Activated naive CD8-positive, alpha-beta T cell treated with anti-CD3 and anti-CD28 coated beads, Interleukin-2, amount 50 U/mL, for 16 hours (primary cell): ENCODE results near the gene WDR90.

Experiments
- DNase-seq: peaks from one replicate; pipeline ENCODE4 v3.0.0-alpha.2; 2020; ENCODE audit warnings: low read depth, low spot score

The WDR90 gene

GRCh38 chr16:648781-649589, at the start of gene WDR90:
WDR90 (plus strand) TSS chr16:649365; CDS start chr16:649417, 52 bp downstream.
- peak; percentile 87 for DNase-seq

- no peak for DNase-seq
These were observed 48.4 kb upstream of the WDR90 start for GRCh38 chr16:600781-601180.

- no peak for DNase-seq
These were observed 45.2 kb upstream of the WDR90 start for GRCh38 chr16:603933-604332.

GRCh38 chr16:606656-607307, 42.4 kb upstream of the WDR90 start:
- DNase-seq = no peak

- no peak for DNase-seq
These were observed 41.1 kb upstream of the WDR90 start for GRCh38 chr16:608019-608418.

- DNase-seq = no peak
These were observed 39.8 kb upstream of the WDR90 start for GRCh38 chr16:609316-609715.

GRCh38 chr16:609984-610383, 39.2 kb upstream of the WDR90 start:
- DNase-seq = no peak

- DNase-seq = peak; percentile 26
These were observed 38.4 kb upstream of the WDR90 start for GRCh38 chr16:610513-611381.

- no peak for DNase-seq
These were observed 34.0 kb upstream of the WDR90 start for GRCh38 chr16:615122-615521.

GRCh38 chr16:616733-617586, 32.2 kb upstream of the WDR90 start:
- DNase-seq = no peak

- DNase-seq = no peak
These were observed 31.3 kb upstream of the WDR90 start for GRCh38 chr16:617855-618254.

GRCh38 chr16:619476-620100, 29.6 kb upstream of the WDR90 start:
- DNase-seq = no peak

- DNase-seq = no peak
These were observed 28.3 kb upstream of the WDR90 start for GRCh38 chr16:620700-621525.

GRCh38 chr16:621526-622105, 27.5 kb upstream of the WDR90 start:
- no peak for DNase-seq

- DNase-seq = no peak
These were observed 26.3 kb upstream of the WDR90 start for GRCh38 chr16:622920-623280.

- DNase-seq = no peak
These were observed 24.6 kb upstream of the WDR90 start for GRCh38 chr16:624526-625070.

GRCh38 chr16:625117-625976, 23.8 kb upstream of the WDR90 start:
- no peak for DNase-seq

- DNase-seq = no peak
These were observed 23.0 kb upstream of the WDR90 start for GRCh38 chr16:625977-626765.
